GM20431 (cell line): Measurements from ENCODE around the gene RDH5.

Experiments
- in situ Hi-C: fragments of 300-500 bp; cut with MseI, MboI; formaldehyde crosslinking; loops from one replicate; pipeline ENCODE4 v1.15.0; 2020; ENCODE audit warnings: low sequenced_read_pairs; ENCODE audit not compliant: unreplicated experiment

RDH5 gene, protein sequence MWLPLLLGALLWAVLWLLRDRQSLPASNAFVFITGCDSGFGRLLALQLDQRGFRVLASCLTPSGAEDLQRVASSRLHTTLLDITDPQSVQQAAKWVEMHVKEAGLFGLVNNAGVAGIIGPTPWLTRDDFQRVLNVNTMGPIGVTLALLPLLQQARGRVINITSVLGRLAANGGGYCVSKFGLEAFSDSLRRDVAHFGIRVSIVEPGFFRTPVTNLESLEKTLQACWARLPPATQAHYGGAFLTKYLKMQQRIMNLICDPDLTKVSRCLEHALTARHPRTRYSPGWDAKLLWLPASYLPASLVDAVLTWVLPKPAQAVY

DNA sequence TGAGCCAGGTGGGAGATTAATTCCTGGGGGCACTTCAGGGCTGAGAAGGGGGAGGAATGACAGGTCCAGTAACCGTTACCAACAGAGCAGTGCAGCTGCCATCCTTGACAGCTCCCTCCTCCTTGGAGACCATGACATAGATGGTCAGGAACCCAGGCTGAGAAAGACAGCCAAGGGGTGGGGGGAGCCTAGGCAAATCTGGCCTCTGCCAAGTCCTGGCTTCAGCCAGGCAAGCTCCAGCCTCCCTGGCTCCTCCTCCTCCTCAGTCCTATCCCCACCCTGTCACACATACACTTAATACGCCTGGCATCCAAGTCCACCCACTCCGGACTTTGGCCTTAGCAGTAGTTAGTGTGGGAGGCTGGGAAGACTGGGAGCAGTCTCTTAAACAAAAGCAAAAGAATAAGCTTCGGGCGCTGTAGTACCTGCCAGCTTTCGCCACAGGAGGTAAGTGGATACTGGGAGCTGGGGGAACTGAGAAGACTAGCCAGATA lies at the start of gene RDH5:
TSS of gene RDH5 (plus strand) at position 323 of the 494 bp plus-strand sequence. CDS start 792 bp downstream, outside the sequence.
- in situ Hi-C loops, result no loop called here

DNA sequence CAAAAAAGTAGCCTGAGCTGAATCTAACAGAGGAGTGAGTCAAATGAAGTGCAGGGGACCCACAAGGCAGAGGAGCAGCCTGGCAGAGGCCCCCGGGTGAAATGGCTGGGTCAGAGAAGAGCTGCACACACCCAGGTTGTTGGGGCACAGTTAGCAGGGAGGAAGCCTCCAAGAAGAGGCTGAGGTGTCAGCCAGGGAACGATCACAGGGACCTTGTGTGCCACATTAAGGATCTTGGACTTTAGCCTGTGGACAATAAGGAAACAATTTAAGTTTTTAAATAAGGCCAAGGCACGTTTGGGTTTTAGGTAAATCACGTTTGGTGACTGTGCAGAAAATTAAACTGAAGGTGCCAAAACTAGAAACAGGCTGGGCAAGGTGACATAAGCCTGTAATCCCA lies 48.4 kb upstream of the RDH5 start:
- in situ Hi-C loops, result no loop called here

DNA sequence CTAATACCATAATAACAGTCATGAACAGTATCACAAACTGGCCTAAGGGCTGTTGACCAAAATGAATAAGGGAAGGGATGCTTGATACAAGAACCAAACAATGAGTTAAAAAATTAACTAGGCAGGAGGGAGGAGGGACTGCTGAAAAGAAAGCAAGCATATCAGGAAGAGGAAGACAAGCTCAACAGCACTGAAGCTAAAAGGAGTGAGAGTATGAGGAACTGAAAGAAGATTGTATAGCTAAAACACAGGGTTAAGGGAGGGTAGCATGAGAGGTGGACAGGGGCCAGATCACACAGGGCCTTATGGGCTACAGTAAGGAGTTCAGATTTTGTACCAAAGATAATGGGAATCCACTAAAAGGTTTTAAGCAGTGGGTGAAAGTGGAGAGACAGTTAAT lies 46.6 kb upstream of the RDH5 start:
- in situ Hi-C loops, result no loop called here

DNA sequence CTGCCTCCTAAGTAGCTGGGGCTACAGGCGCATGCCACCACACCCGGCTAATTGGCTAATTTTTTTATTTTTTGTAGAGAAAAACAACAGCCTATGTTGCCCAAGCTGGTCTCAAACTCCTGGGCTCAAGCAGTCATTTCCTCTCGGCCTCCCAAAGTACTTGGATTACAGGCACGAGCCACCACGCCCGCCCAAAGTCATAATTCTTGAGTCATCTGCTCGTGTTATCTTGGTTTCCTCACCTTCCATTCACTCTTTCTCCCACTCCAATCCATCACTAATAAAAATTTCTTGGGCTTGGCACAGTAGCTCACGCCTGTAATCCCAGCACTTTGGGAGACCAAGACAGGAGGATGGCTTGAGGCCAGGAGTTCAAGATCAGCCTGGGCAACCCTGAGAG lies 44.5 kb upstream of the RDH5 start:
- in situ Hi-C loops, result no loop called here

DNA sequence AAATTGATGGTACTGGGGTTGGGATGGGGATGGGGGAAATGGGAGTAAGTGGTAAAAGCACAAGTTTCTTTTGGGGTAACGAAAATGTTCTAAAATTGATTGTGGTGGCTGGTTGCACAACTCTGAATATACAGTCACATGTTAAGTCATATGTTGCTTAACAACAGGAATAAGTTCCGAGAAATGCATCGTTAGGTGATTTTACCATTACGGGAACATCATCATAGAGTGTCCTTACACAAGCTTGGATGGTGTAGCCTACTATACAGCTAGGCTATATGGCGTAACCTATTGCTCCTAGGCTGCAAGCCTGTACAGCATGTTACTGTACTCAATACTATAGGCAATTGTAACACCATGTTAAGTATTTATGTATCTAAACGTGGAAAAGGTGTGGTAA lies 43.5 kb upstream of the RDH5 start:
- in situ Hi-C loops, result no loop called here

DNA sequence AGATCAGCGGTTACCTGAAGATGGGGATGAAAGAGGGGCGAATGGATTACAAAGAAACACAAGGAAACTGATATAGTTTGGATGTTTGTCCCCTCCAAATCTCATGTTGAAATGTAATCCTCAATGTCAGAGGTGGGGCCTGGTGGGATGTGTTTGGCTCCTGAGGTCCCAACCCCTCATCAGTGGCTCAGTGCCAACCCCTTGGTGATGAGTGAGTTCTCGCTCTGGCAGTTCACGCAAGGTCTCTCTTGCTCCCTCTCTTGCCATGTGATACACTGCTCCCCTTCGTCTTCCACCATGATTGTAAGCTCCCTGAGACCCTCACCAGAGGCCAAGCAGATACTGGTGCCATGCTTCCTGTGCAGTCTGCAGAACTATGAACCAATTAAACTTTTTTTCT lies 40.5 kb upstream of the RDH5 start:
- in situ Hi-C loops, result no loop called here

DNA sequence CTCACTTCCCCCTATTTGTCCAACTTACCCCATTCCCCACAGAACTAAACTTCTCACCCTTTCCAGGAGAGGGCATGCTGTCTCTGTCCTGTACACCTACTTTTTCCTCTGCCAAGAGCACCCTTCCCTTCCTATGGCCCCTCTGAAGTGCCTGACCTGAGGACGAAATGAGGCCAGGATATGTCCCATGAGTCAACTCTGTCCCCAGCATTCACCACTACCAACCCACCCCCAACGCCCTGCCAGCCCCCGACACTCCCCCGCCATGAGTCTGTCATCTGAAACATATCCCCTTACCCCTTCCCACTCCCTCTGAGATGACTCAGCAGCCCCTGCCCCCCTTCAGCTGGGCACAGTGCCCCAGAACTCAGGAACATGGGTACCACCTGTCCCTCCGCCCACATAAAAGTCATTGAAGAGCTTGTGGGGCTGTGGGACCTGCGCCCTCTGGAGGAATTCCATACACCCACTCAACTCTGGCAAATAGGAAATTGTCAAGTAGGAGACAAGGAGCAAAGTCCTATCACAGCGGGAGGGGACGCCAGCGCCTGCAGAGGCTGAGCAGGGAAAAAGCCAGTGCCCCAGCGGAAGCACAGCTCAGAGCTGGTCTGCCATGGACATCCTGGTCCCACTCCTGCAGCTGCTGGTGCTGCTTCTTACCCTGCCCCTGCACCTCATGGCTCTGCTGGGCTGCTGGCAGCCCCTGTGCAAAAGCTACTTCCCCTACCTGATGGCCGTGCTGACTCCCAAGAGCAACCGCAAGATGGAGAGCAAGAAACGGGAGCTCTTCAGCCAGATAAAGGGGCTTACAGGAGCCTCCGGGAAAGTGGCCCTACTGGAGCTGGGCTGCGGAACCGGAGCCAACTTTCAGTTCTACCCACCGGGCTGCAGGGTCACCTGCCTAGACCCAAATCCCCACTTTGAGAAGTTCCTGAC lies 38.8 kb upstream of the RDH5 start:
- in situ Hi-C loops, result no loop called here

DNA sequence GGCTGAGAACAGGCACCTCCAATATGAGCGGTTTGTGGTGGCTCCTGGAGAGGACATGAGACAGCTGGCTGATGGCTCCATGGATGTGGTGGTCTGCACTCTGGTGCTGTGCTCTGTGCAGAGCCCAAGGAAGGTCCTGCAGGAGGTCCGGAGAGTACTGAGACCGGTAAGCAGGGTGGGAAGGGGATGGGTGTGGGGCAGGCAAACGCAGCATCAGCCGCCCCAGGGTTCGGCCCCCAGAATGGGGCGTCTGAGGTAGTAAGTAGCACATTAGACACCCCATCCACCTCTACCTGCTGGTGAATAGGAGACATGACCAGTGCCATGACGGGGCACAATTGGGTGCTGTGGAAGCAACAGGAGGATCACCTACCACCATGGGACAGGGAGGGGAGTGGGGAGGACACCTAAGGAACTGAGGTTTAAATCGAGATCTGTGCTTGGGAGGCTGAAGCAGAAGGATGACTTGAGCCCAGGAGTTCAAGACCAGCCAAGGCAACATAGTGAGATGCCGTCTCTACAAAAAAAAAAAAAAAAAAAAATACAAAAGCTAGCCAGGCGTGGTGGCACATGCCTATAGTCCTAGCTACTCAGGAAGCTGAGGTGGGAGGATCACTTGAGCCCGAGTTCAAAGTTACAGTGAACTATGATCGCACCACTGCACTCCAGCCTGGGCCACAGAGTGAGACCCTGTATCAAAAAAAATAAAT lies 38.0 kb upstream of the RDH5 start:
- in situ Hi-C loops, result no loop called here

DNA sequence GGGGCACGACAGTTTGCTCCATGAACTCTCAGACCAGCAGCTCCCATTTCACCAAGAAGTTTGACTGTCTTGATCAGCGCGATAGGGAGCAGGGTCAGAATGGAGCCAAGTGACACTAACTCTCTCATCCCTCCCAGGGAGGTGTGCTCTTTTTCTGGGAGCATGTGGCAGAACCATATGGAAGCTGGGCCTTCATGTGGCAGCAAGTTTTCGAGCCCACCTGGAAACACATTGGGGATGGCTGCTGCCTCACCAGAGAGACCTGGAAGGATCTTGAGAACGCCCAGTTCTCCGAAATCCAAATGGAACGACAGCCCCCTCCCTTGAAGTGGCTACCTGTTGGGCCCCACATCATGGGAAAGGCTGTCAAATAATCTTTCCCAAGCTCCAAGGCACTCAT lies 36.5 kb upstream of the RDH5 start:
- in situ Hi-C loops, result no loop called here

DNA sequence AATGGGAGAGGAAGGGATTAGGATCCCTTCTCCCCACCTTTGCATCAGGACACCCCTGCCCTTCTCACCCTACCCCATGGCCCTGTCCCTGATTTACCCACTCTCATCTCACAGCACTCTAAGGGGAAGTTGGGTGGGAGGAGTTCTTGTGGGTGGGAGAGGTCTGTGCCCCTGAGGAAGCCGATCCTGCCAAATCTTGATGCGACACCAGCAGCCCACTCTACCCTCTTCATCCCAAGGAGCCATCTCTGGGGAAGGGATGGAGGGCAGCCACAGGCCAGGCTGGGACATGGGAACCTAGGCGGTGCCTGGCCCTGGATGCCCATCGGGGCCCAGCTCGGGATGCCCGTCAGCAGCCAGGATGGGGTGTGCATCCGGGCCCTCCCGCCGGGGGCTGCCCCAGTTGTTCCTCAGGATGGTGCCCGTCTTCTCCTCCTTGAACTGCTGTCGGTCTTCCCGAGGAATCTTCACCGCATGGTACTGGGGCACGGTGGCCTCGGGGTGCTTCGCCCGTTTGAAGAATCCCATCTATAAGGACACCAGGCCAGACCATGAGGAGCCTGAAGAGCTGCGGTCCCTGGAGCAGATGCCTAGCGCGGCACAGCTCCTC lies 35.3 kb upstream of the RDH5 start:
- in situ Hi-C loops, result no loop called here

DNA sequence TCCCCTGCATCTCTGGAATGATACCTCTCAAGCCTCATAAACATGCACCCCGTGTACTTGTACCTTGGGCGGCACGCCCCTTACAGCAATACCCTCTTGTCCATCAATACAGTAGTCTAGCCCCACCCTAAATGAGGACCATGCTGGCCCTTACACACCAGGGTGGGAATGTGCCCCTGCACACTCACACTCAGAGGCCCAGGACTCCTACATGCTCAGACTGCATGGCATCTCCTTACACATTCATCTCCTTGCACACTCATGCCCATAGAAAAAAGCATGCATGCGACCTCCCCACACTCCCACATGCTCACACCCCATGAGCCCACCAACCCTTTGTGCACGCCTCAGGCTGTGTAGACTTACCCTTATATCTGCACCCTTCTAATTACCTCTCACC lies 34.5 kb upstream of the RDH5 start:
- in situ Hi-C loops, result no loop called here

DNA sequence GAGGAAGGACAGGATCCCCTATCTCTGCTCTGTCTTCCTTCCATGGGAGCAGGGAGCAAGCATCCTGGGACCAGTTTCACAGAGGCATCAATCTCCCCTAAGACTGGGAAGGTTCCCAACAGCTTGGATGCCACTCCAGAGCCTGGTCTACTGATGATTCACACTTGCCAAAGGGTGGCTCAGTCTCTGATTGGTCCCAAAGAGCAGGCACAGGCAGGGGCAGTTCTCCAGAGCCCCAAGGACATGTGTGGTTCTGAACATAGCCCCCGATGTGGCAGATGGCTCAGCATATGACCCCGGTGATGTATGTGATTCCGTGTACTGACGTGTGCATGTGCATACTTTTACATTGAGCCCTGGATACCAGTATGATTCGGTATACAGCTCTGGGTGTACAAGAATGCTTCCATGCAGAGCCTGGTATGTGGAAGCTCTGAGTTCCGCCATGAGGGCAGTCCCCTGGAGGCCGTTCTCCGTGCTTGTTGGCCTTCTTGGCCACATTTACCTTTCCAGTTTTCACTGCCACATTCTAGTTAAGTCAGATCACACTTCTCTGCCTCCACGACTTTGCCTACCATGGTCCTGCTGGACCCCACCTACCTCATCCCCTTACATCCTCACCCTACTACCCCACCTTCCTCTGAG lies 33.7 kb upstream of the RDH5 start:
- in situ Hi-C loops, result no loop called here

DNA sequence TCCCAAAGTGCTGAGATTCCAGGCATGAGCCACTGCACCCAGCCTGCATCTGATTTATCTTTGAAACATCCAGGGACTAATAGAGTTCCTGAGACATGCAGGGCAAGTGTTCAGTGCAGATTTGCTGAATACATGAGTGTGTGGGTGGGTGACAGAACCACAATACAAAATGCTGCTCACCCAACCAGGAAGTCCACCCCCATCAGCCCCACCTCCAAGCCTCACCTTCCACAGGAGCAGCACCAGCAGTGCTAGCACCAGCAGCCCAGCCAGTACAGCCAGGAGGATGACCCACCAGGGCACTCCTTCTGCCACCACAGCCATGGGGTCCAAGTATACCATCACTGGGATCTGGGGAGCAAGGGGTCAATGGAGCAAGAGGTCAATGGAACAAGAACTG lies 32.4 kb upstream of the RDH5 start:
- in situ Hi-C loops, result no loop called here

DNA sequence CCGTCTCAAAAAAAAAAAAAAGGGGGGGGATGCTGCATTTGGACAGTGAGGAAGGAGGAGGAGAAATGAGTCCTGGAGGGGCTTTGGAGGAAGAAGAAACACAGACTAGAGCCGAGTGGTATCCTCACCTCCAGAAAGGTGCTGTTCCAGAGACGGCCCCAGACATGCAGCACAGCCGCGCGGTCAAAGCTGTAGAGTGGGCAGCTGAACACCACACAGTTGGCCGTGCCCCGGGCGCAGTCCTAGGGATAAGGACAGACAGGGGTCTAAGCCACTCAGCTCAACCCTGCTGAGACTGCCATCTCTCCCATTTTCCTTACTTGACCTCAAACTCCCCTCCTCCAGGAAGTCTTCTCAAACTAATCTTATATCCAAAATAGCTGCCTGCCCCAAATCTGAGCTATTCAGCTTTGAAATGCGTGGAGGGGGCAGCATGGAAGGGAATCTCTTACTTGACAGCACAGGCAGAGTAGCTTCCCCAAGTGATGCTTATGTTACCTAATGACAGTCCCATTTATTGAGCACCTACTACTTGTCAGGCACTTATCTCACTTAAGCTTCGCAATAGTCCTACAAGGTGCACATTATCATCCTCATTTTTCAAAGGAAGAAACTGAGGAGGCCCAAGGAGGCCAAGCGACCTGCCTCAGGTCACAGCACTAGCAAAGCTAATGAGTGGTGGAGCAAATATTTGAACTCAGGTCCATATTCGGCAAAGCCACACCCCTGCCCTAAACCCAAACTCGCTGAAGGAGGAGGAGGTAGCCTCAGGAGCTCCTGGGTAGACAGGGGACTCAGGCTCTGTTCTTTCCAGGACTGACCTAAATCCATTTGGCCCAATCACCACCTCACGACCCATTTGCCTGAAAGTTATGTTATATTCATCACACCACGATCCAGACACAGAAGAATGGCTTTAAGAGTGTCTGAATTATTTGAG lies 31.2 kb upstream of the RDH5 start:
- in situ Hi-C loops, result no loop called here

DNA sequence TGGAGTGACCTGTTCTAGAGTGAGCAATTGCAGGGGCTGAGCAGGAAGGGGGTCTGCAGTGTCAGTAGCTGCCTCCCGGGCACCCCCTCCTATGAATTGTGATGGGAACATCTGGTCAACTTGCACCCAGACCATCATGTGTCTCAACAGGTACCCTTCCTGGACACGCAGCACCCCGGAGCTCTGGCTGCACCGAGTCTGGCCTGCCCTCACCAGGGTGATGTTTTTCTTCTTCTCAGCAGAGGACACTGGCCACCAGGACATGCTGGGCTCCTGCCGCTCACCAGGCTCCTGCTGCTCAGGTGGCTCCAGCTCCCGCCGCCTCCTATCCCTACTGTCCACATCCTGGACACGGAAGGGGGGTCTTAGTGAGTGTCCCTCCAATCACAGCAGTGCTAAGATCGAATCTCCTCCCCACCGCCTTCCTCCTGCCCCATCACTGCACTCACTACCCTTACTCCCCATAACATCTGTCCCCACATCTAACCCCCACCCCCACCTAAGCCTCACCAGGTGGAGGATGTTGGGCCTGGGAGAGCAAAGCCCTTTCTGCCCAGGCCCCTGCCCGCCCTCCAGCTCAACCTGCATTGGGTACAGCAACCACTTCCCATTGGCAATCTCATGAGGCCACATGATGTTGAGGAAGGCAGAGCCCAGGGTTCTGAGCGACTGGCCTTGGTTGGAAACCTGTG lies 27.4 kb upstream of the RDH5 start:
- in situ Hi-C loops, result no loop called here

DNA sequence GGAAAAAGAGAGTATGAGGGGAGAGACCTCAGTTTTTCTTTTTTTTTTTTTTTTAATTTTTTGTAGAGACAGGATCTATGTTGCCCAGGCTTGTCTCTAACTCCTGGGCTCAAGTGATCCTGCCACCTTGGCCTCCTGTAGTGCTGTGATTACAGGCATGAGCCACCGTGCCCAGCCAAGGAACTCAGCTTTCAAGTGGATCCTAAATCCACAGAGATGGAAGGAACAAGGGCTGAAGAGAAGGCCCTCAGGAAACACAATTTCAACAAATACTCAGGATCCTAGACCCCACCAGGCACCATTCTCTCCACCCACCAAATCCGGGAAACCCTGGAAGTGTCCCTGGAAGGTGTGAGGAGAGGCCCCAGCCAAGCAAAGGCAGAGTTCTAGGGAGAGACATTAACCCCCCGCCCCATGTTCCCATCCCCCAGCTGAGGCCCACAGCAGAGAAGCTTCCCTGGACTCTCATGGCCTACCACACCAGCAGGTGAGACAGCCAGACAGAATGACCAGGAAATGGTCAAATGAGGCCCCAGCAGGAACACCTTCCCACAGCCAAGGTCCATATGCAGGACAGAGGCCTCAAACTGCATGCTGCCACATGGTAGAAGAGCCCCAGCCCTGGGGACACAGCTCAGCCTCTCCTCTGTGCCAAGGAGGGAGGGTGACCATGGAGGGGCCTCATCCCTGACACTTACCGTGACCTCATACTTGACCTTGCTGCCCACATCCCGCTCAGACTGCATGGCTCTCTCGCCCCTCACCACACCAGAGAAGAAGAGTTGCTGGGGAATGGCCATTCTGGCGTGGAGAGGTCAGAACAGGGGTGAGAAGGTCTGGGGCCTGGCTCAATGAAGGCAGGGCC lies 26.6 kb upstream of the RDH5 start:
- in situ Hi-C loops, result no loop called here

DNA sequence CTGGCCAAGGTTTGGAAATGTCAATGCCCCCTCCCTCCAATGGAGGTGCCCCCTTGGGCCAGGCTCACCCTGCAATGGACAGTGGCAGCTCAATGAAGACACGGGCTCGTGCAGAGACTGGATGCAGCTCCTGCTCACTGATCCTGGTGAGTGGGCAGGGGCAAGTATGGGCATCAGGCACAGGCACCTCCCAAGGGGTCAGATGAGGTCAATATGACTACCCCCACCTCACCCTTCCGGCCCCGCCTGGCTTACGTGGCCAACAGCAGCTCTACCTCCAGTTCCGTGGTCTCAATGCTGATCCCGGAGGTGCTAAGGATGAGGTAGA lies 26.0 kb upstream of the RDH5 start:
- in situ Hi-C loops, result no loop called here
